Lower lobe of right lung (tissue), 2 donors: ENCODE measurements around the gene ZFHX3. TPM values are rescaled to one million over a fixed set of nuclear protein-coding genes. Genes with fewer than 3 reads are reported as not detected.

ENCODE experiments used
- ATAC-seq, 2 donors: fragments of 200-7000 bp; cut with Tn5 transposase; one replicate each; pipeline ENCODE4 v1.9.1; 2020 to 2022; ENCODE audit warnings: mild to moderate bottlenecking in 2 of 2, moderate library complexity in 2 of 2
- DNase-seq: peaks from one replicate; pipeline ENCODE4 v3.0.0-alpha.2; 2020
- H3K27ac ChIP-seq: fragments of 200-600 bp; one replicate; pipeline ENCODE4 v1.8.0; 2022
- H3K27me3 ChIP-seq: fragments of 200-600 bp; one replicate; pipeline ENCODE4 v1.8.0; 2022; ENCODE audit warnings: low read depth
- H3K36me3 ChIP-seq: fragments of 200-600 bp; one replicate; pipeline ENCODE4 v1.8.0; 2022; ENCODE audit warnings: mild to moderate bottlenecking
- H3K4me1 ChIP-seq: fragments of 200-600 bp; one replicate; pipeline ENCODE4 v1.8.0; 2022
- H3K4me3 ChIP-seq: fragments of 200-600 bp; one replicate; pipeline ENCODE4 v1.8.0; 2022; ENCODE audit warnings: mild to moderate bottlenecking
- H3K9me3 ChIP-seq: fragments of 200-600 bp; one replicate; pipeline ENCODE4 v1.8.0; 2022
- intact Hi-C: fragments of 100-400 bp; cut with DNase I; formaldehyde crosslinking; loops from one replicate; pipeline ENCODE4 v1.11.0; 2022
- total RNA-seq: library from RNA; stranded (reverse); fragmentation: NEBNext Ultra II Directional; extraction: Animal tissue kit (Norgen Biotek cat#: 25700); gene quantifications from one replicate; pipeline ENCODE4 v1.2.1, GENCODE V29; 2021
- TF ChIP-seq, protein P1 (sequence below): fragments of 200-600 bp; IDR thresholded peaks from one replicate; pipeline ENCODE4 v1.8.0; 2022; ENCODE audit warnings: antibody characterized with exemption, mild to moderate bottlenecking
- donor health status: DM: no; HTN: yes; CAD: no; lungs with severe emphysema.

ZFHX3 gene
- total RNA-seq, 1 donor from 2014 or later: 29.3 TPM

DNA sequence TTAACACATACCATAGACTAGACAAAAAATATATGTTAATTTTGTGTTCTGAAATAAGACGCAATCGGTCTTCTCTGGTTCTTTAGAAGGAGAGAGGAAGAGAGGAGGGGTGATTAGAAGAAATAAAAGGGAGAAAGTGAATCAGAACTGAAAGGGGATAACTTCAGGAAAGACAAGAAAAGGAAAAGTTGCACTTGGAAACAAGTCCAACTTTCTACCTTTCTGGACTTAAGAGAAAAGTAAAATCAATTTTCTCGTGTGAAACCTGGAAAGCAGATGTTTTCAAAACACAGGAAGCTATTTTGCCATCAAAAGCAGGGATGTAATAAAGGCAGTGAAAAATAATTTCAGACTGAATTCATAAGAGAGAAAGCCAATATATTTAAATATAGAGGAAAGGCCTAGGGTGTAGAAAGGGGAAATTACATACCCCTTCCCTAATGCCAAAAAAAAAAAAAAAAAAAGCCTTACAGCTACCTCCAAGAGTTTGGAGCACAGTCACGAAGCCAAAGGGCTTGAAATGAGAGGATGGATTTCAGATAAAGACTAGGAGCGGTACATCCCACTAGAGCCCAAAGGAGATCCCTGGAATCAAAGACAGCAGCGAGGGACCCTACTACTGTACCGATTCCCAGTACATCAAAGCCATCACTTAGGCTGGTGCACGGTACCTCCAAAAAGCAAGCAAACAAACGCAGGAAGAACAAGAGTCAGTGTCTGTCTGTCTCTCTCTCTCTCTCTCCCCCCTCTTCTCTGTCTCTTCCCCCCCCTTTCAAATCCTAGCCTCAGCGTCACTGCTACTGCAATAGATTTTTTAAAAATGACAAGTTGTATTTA is 12.1 kb upstream of the ZFHX3 start:
- H3K4me1 ChIP-seq: peaks cover 28% of the 10 kb centered on the region
- H3K36me3 ChIP-seq: no peaks in the 10 kb centered on the region
- DNase-seq (no peak), ATAC-seq (no peak)
- peaks cover 45% of the 10 kb centered on the region for H3K27me3 ChIP-seq
- H3K9me3 ChIP-seq: no peaks in the 10 kb centered on the region
- peak overlapping the region; percentile 68 for H3K27ac ChIP-seq
- intact Hi-C loops: no loop called here
- TF ChIP-seq, protein P1, sequence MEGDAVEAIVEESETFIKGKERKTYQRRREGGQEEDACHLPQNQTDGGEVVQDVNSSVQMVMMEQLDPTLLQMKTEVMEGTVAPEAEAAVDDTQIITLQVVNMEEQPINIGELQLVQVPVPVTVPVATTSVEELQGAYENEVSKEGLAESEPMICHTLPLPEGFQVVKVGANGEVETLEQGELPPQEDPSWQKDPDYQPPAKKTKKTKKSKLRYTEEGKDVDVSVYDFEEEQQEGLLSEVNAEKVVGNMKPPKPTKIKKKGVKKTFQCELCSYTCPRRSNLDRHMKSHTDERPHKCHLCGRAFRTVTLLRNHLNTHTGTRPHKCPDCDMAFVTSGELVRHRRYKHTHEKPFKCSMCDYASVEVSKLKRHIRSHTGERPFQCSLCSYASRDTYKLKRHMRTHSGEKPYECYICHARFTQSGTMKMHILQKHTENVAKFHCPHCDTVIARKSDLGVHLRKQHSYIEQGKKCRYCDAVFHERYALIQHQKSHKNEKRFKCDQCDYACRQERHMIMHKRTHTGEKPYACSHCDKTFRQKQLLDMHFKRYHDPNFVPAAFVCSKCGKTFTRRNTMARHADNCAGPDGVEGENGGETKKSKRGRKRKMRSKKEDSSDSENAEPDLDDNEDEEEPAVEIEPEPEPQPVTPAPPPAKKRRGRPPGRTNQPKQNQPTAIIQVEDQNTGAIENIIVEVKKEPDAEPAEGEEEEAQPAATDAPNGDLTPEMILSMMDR: no peak
- H3K4me3 ChIP-seq: peak overlapping the region; percentile 73

DNA sequence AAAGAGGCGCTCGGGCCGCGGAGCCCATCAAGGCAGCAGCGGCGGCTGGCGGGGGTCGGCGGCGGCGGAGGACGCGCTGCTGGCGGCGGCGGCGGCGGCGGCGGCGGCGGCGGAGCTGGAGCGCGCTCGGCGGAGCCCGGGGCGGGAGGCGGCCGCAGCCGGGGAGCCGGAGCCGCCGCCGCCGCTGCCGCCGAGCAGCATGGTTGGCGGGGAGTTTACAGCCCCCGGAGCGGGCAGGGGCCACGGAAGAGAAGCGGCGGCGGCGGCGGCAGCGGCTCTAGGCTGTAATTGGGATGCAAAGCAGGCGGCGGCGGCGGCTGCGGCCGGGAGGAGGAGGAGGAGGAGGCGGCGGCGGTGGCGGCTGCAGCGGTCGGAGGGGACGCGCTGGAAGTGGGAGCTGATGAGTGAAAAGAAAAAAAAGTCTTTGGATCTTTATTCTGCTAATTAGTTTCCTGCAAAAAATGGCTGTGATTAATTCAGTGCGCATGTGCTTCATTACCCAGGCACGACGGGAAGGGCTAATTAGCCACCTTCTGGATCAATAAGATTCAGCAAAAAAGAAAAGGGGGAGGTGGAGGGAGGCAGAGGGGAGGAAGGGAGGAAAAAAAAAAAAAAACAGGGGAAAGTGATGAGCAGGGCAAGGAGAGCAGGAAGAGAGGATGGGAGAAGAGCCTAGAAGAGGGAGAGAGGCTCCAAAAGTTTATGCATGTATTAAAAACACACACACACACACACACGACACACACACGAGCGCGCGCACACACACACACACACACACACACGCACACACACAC is 10.9 kb upstream of the ZFHX3 start:
- peak; percentile 68 for DNase-seq
- ATAC-seq: peak in 1 of 2 donors; percentile 34
- TF ChIP-seq, protein P1: no peak
- intact Hi-C loops: no loop called here
- Histone ChIP-seq H3K9me3 (no peaks in the 10 kb centered on the region), H3K27me3 (peaks cover 33% of the 10 kb centered on the region), H3K4me1 (peaks cover 35% of the 10 kb centered on the region), H3K27ac (peak overlapping the region; percentile 95), H3K36me3 (no peaks in the 10 kb centered on the region), H3K4me3 (peak overlapping the region; percentile 73)

DNA sequence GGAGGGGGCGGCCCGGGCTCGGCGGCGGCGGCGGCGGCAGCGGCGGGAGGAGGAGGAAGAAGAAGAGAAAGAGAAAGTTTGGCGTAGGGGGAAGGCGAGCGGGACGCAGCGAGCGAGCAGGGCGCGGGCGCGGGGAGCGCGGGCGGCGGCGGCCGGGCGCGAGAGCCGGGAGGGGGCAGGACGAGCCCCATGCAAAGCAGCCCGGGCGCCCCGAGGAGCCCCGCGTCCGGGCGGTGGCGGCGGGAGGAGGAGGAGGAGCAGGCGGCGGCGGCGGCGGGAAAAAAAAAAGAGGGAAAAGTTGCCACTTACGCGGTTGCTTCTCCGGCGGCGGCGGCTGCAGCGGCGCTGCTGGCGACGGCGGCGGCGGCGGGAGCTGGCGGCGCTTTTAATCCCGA is 10.3 kb upstream of the ZFHX3 start:
- DNase-seq: peak; percentile 73
- Histone ChIP-seq H3K4me1 (peaks cover 41% of the 10 kb centered on the region), H3K36me3 (no peaks in the 10 kb centered on the region), H3K27me3 (peaks cover 27% of the 10 kb centered on the region), H3K27ac (peak overlapping the region; percentile 95), H3K9me3 (no peaks in the 10 kb centered on the region), H3K4me3 (peak overlapping the region; percentile 73)
- intact Hi-C loops: no loop called here
- TF ChIP-seq, protein P1: no peak
- ATAC-seq: peak; percentile 70 to 71

DNA sequence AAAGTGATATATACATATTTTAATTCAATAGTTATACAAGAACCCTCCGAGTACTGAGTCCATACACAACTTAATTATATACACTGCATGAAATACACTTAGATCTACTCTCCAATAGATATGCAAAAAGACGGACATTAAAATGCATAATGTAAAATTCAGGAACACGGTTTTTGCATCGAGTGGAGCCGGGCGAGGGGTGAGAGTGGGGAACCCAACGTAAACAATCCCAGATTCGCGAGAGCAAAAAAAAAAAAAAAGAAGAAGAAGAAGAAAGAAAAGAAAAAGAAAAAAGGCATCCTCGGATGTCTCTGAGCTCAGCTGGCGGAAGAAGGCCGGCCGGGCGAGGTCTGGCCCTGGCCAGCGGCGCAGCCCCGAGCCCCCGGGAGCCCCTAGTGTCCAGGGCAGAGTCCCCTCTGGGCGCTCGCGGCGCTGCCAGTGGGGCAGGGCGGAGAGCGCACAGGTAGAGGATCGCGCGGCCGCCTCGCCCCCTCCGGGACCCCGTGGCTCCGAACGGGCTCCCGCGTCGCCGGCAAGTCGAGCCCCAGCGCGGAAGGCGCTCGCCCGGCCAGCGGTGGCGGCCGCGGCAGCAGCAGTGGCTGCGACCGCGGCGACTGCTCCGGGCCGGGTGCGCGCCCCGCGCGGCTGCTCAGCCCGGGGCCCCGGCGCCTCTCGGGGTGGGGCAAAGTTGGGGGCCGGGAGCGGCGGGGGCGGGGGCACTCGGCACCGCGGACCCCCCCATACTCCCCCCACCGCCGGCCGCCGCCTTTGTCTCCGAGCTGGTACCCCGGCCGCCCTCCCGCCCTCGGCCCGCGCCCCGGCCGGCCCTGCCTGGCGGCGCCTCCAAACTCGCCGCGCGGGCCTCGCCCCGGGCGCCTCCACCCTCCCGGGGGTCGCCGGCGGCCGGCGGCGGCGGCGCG is 9.6 kb upstream of the ZFHX3 start:
- Histone ChIP-seq H3K4me3 (peak overlapping the region; percentile 73), H3K36me3 (no peaks in the 10 kb centered on the region), H3K9me3 (no peaks in the 10 kb centered on the region), H3K4me1 (peaks cover 48% of the 10 kb centered on the region), H3K27me3 (peaks cover 20% of the 10 kb centered on the region), H3K27ac (peak overlapping the region; percentile 95)
- DNase-seq: peak; percentile 63
- TF ChIP-seq, protein P1: peak; percentile 22
- intact Hi-C loops: no loop called here
- ATAC-seq: peak; percentile 64 to 67

DNA sequence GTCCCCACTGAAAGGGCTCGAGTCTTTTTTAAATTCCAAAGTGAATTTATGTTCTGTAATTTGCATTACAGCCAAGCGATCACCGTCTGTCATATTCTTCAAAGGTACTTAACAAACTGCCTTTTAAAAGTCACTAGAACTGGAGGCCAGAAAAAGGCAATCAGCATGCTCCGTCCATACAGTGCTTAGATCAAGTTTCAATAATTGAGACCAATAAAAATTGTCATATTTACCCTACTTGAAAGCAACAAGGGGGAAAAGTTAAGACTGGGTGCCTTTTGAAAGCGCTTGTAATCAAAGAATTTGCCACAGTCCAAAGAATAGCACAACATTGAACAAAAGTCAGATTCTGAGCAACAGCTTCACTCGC is 9.0 kb upstream of the ZFHX3 start:
- peaks cover 52% of the 10 kb centered on the region for H3K4me1 ChIP-seq
- H3K9me3 ChIP-seq: no peaks in the 10 kb centered on the region
- H3K27me3 ChIP-seq: peaks cover 14% of the 10 kb centered on the region
- ATAC-seq: no peak
- peak overlapping the region; percentile 73 for H3K4me3 ChIP-seq
- DNase-seq: no peak
- H3K27ac ChIP-seq: peak overlapping the region; percentile 95
- intact Hi-C loops: no loop called here
- TF ChIP-seq, protein P1: no peak
- H3K36me3 ChIP-seq: no peaks in the 10 kb centered on the region
